HG02678 (cell line): ENCODE data around the gene NUP98.
"Not testable (repeated sequence)": the region's sequence is repeated elsewhere in the genome, so short reads cannot be mapped to it uniquely, and the experiment has no call there.

Source experiments
- ATAC-seq: cut with Tn5 transposase; IDR thresholded peaks from one replicate; pipeline ENCODE4 v1.9.1; 2021; ENCODE audit warnings: mild to moderate bottlenecking, moderate library complexity; ENCODE audit not compliant: unreplicated experiment

Gene NUP98

GRCh38 chr11:3679077-3679476, 118.3 kb downstream of the NUP98 start:
- ATAC-seq, result no peak

- no peak for ATAC-seq
Observed at GRCh38 chr11:3675971-3676370, 121.4 kb downstream of the NUP98 start.

GRCh38 chr11:3674189-3674588, 123.2 kb downstream of the NUP98 start:
- no peak for ATAC-seq

GRCh38 chr11:3671334-3672254, 125.8 kb downstream of the NUP98 start, which contains the start of gene CHRNA10:
Gene CHRNA10 (minus strand): TSS chr11:3671384. CDS start chr11:3671312, 72 bp downstream.
- ATAC-seq, result no peak

- ATAC-seq, result no peak
Observed at GRCh38 chr11:3669742-3670183, 127.6 kb downstream of the NUP98 start.

- no peak for ATAC-seq
Observed at GRCh38 chr11:3669128-3669527, 128.2 kb downstream of the NUP98 start.

GRCh38 chr11:3667149-3668035, 130.0 kb downstream of the NUP98 start:
- no peak for ATAC-seq

- ATAC-seq, result no peak
Observed at GRCh38 chr11:3666023-3666530, 131.3 kb downstream of the NUP98 start.

- ATAC-seq, result no peak
Observed at GRCh38 chr11:3665336-3666022, 131.9 kb downstream of the NUP98 start.

GRCh38 chr11:3664032-3664630, 133.2 kb downstream of the NUP98 start:
- ATAC-seq, result no peak

- no peak for ATAC-seq
Observed at GRCh38 chr11:3662856-3663255, 134.5 kb downstream of the NUP98 start.

GRCh38 chr11:3660960-3661359, 136.4 kb downstream of the NUP98 start:
- ATAC-seq, result no peak

- no peak for ATAC-seq
Observed at GRCh38 chr11:3659595-3660515, 137.5 kb downstream of the NUP98 start.

GRCh38 chr11:3658252-3658651, 139.1 kb downstream of the NUP98 start:
- ATAC-seq, result no peak

- ATAC-seq, result not testable (repeated sequence)
Observed at GRCh38 chr11:3657331-3657730, 140.0 kb downstream of the NUP98 start.

GRCh38 chr11:3655547-3655946, 141.8 kb downstream of the NUP98 start:
- ATAC-seq, result no peak

GRCh38 chr11:3652514-3652913, 144.8 kb downstream of the NUP98 start:
- ATAC-seq, result not testable (repeated sequence)

- not testable (repeated sequence) for ATAC-seq
Observed at GRCh38 chr11:3649374-3649773, 148.0 kb downstream of the NUP98 start.

- not testable (repeated sequence) for ATAC-seq
Observed at GRCh38 chr11:3648843-3649242, 148.5 kb downstream of the NUP98 start.
